Myocyte (in vitro differentiated cells): ENCODE data around the gene PPFIA1. TPM values are rescaled to one million over a fixed set of nuclear protein-coding genes. Genes with fewer than 3 reads are reported as not detected.
"Not testable (repeated sequence)": the region's sequence is repeated elsewhere in the genome, so short reads cannot be mapped to it uniquely, and the experiment has no call there.

Experiments used
- DNase-seq: peaks from one replicate; pipeline ENCODE4 v3.0.0-alpha.2; 2012; ENCODE audit warnings: low read depth
- total RNA-seq: library from RNA; depleted of rRNA; stranded (reverse); fragments of >200 nt; gene quantifications from 2 replicates; pipeline ENCODE4 v1.2.3, GENCODE V29; 2014

Gene PPFIA1
- total RNA-seq, 1 donor from 2014 or later: 48.4 TPM

DNA sequence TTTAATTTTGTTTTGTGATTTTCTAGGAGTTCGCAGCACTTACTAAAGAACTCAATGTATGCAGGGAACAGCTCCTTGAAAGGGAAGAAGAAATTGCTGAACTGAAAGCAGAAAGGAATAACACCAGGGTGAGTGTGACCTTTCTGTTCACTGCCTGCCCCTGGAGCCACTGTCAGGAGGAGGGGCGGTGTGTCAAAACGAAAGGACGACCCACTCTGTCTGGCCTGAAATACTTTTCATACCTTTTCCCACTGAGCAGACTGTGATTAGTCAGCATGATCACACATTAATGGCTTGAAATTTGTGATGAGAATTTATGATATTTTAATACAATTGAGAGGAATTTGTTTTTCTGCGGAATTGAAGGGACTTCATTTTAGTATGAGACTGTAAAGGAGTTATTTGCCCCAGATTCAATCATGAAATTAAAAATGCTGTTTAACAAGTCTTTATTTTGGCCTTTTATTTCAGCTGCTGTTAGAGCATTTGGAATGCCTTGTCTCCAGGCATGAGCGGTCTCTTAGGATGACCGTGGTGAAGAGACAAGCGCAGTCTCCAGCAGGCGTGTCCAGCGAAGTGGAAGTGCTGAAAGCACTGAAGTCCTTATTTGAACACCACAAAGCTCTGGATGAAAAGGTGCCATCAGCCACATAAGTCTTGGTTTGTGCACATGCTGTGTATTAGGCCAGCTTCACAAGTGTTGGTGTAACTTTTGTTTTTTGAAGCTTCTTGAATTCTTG, 54.1 kb downstream of the PPFIA1 start:
- peak; percentile 9 for DNase-seq

DNA sequence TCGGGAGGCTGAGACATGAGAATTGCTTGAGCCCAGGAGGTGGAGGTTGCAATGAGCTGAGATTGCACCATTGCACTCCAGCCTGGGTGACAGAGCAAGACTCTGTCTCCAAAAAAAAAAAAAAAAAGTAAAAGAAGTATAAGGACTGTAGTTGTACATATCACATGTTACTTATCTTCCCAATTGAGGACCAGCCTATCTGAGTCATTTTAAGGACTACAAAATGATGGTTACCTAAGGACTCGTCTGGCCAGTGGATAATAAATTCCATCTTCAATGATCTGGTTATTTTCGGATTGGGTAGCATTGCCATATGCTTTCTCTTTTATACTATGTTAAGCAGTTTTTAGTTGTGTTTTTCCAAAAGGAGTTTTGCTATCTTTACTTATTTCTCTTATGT, 55.3 kb downstream of the PPFIA1 start:
- DNase-seq: no peak

DNA sequence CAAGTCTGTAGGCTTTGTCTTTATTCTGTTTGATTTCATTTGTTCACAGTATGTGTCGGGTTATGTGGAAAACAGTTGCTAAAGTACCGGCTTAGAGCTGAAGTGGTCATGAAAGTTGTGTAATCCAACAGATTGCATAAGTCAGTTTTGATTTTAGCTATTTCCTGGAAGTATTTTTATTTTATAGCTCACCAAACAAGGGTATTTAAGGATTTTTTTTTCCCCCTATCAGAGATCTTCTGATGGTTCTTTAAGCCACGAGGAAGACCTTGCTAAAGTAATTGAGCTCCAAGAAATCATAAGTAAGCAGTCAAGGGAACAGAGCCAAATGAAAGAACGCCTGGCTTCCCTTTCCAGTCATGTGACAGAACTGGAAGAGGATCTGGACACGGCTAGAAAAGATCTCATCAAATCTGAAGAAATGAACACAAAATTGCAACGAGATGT, 55.9 kb downstream of the PPFIA1 start:
- peak; percentile 35 for DNase-seq

DNA sequence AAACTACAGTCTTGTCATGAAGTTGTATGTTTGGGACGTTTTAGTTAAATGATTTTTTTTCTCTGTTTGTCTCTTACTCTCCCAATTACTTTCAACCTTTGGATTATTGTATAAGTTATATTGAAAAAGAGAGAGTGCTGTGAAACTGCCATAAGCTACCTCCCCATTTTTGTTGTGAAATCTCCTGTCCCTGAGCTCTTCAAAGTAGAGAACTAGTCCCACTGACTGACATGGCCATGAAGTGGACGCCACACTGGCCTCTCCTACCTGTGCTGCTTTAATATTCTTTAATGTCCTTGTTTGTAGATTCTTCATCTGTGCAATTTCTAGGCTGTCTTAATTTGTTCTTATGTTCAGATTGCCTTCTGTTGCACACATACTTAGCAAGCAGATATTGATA, 56.3 kb downstream of the PPFIA1 start:
- no peak for DNase-seq

DNA sequence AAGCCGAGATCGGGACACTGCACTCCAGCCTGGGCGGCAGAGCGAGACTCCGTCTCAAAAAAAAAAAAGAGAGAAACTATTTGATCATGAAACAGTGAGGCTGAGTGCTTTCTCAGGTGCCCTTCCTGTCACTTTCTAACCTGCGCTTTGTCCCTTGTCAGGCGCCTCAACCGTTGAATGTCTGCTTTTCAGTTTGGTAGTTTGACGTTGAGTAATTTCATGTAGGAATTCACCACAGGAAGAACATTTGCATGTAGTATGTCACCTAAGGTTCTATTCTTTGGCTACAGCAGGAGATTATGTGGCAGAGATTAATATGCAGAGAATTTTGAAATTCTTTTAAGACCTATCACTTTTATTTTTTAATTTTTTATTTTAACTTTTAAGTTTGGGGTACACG, 57.2 kb downstream of the PPFIA1 start:
- DNase-seq: no peak

DNA sequence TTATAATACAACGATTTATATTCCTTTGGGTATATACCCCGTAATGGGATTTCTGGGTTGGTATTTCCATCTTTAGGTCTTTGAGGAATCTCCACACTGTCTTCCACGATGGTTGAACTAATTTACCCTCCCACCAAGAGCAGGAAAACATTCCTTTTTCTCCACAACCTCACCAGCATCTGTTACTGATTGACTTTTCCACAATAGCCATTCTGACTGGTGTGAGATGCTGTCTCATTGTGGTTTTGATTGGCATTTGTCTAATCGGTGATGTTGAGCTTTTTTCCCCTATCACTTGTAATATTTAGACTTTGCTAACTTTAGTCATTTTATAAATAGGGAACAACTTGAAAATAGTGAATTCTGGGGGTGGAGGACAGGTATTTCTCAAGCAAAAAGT, 58.1 kb downstream of the PPFIA1 start:
- no peak for DNase-seq

DNA sequence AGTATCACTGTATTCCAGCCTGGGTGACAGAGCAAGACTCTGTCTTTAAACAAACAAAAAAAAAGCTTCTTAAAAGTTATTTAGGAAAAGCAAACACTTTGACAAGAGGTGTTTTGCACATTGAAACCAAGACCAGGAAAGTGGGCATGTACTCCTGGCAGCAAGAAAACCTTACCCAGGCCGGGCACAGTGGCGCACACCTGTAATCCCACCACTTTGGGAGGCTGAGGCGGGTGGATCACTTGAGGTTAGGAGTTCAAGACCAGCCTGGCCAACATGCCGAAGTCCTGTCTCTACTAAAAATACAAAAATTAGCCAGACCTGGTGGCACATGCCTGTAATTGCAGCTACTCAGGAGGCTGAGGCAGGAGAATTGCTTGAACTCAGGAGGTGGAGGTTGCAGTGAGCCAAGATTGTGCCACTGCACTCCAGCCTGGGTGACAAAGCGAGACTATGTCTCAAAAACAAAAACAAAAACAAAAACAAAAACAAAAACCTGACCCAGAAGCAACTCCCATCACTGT, 60.9 kb downstream of the PPFIA1 start:
- DNase-seq: not testable (repeated sequence)

DNA sequence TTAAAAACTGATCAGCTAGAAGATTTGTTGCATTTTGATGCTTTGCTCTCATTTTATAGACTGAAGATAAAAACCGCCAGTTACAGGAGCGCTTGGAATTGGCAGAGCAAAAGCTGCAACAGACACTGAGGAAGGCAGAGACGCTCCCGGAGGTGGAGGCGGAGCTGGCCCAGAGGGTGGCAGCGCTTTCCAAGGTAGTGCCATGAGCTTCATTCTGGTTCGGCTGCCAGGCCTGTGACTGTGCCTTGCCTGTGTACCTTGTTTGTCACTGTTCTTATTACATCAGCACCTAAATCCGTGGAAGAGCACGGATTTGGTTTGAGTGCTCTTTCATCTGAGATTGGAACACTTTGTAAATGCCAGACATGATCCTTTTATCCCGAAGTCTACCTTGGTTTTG, 61.4 kb downstream of the PPFIA1 start:
- no peak for DNase-seq

DNA sequence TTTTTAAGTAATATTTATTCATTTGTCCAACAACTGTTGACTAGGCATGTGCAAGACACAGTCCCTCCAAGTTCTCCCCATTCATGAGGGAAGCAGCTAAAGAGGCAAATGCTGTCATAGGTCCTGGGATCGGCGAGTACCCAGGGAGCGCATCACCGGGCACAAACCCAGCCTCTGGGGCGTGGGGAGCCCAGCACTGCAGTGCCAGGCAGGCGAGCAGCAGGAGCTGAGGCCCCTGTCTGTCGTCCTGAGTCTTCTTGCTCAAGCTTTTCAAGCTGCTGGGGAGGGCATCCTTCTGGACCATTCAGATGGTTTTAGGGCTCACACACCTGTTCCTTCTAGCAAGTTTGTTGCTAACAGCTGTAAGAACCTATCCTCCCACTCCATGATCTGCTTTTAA, 62.1 kb downstream of the PPFIA1 start:
- no peak for DNase-seq

DNA sequence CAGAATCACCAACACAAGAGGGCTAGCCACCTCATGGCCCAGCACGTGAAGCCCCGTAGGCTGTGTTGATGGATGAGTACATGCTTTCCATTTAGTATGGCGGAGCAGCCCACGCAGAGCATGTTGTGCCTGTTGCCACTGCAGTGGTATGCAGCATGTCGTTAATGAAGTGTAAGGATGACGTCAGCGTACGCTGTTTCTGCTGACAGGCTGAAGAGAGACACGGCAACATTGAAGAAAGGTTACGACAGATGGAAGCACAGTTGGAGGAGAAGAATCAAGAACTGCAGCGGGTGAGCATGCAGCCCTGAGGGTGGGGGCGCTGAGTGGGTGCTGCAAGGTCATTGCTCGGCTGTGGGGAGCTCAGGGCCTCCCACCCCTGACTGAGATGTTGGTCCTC, 62.8 kb downstream of the PPFIA1 start:
- no peak for DNase-seq

DNA sequence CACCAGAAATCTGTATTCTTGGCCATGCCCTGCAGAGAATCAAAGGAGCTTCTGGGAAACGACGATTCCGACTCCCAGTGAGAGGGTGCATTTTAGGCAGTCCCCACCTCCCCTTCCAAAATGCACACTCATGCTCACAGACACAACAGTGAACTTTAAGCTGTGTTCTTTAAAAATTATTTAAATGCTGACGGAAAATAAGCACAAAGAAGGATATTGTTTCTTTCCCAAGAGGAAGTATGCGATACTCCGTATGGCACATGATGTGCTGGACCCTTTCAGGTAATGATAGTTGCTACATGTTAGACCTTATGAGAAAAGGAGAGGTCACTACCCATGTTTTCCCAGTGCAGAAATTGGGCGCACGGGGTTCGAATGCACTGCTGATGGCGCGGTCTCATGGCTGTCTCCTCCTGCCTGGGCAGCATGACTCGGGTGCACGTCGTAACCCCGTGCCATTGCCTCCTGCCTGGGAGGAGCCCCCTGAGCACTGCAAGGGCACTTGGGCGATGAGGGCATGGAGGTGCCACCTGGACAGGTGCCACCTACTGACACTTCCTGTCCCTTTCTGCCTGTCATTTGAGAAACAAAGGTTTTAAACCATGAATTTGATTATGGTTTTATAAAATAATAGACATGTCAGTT, 64.0 kb downstream of the PPFIA1 start:
- no peak for DNase-seq

DNA sequence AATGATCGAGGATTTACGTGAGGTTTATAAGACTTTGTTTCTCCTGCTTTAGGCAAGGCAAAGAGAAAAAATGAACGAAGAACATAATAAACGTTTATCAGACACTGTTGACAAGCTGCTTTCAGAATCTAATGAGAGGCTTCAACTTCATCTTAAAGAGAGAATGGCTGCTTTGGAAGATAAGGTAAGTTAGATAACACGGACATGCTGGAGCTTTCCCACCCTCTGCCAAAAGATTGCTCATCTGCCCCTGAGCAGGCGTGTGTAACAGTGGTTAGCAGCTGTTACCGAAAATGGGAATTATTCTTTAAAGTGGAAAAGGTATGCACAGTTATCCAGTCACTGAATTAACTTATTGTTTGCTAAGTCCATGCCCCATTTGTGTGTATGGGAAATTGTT, 65.0 kb downstream of the PPFIA1 start:
- no peak for DNase-seq

DNA sequence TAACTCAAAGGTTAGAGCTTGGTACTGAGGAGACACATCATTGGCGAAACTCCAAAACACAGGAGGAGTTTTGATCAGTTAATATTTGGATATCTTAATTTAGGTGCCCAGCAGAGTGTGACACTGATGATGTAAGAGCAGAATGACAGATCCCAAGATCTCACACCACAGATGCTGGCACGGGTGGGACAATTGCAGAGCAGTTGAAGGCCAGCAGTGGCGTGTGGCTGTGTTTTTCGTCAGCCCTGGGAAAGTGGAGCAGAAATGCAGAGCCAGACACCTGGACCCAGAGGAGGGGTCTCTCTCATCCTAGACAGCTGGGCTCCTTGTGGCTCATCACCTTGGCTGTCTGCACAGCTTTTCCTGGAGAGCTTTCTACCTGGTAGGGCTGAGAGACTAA, 68.1 kb downstream of the PPFIA1 start:
- no peak for DNase-seq

DNA sequence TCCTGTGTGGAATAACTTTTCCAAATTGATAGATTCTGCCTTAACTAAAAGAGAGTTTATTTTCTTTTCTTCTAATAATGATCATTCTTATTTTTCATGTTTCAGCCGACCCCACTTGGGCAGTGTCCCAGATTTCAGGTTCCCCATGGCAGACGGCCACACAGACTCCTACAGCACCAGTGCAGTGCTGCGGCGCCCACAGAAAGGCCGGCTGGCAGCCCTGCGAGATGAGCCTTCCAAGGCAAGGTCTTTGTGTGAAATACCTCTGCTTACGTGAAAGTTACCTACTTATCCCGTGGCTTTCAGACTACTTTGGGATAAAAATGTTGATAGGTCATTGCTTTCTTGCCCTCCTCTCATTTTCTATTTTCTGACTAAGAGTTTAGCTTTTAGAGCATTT, 68.6 kb downstream of the PPFIA1 start:
- no peak for DNase-seq

DNA sequence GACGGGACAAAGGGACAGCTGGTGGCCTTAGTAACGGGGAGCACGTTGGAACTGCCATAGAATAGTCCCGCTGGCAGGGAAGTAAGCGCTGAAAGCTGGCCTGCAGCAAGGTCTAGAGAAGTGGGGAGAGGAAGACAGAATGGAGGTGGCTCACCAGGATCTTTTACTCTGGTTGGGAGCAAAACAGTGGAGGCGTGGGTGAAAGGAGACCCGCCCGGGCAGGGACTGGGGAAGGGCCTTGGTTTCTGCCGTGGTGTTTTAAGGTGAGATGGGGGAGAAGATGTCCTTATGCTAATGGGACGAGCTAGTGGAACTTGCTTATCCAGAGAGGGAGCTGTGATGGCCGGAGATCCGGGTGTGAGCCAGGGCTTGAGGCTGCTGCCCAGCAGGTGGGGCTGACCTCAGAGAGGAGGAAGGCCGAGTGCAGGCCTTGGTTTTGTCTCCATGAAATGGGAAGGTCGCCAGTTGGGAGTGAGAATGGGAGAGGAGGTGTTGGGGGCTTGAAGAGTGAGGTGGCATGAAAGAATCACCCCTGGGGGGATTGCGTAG, 71.5 kb downstream of the PPFIA1 start:
- DNase-seq: no peak

DNA sequence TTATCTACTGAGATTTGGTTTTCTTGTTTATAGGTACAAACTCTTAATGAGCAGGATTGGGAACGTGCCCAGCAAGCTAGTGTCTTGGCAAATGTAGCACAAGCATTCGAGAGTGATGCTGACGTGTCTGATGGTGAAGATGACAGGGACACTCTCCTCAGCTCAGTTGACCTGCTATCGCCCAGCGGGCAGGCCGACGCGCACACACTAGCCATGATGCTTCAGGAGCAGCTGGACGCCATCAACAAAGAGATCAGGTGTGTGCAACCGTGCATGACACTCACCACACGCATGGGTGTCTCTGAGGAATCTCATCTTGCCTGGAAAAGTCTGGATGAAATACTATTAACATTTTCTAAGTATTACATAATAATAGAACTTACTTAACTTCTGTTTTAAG, 73.1 kb downstream of the PPFIA1 start:
- no peak for DNase-seq

DNA sequence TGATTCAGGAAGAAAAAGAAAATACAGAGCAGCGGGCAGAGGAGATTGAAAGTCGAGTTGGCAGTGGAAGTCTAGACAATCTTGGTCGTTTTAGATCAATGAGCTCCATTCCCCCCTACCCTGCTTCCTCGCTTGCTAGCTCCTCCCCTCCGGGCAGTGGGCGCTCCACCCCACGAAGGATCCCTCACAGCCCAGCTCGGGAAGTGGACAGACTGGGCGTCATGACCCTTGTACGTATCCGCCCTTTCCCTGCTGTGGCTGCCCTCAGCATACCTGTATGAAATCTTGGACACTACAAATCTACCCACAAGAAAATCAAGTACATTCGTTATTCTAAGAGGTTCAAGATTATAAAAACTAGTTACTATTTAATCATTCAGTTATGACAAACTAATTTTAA, 77.7 kb downstream of the PPFIA1 start:
- no peak for DNase-seq

DNA sequence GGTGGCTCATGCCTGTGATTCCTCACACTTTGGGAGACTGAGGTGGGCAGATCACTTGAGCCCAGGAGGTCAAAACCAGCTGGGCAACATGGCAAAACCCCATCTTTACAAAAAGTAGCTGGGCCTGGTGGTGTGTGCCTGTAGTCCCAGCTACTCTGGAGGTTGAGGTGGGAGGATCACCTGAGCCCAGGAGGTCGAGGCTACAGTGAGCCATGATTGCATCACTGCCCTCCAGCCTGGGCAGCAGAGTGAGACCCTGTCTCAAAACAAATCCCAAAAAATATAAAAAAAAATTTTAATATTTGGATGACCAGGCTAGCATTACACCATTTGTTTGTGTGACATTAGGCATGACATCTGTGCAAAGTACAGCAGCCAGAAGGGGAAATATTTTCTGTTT, 78.1 kb downstream of the PPFIA1 start:
- no peak for DNase-seq

DNA sequence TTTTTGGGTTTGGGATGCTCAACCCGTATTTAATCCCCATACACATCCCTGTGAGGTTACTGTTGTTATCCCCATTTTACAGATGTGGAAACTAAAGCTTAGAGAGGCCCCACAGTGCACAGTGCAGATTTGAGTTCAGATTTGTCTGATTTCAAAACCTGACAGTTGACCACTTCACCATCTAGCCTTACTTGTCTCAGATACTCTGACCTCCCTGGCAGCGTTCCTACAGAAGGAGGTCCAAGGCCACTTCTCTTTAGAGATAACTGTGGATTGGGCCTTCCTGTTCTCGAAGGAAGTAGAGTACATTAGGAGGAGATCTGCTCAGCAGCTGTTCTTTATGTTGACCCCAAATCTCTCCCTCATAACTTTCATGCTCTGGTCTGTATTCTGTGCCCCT, 81.2 kb downstream of the PPFIA1 start:
- no peak for DNase-seq

DNA sequence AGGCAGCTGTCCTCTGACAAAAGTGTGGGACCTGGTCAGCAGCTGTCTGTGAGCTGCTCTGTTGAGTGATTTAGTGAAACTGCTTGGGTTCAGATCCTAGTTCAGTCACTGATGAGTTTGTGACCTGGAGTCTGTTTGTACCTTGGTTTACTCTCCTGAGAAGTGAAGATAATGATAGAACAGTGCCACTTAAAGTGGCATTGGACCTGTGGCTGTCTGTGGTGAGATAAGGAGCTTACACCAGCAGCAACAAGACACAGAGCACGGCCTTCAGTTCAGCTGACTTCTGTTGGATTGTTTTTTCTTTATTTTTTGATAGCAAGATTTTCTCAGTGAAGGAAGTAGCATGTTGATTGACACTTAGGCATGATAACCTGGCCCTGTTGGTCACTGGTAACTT, 81.6 kb downstream of the PPFIA1 start:
- peak; percentile 30 for DNase-seq

DNA sequence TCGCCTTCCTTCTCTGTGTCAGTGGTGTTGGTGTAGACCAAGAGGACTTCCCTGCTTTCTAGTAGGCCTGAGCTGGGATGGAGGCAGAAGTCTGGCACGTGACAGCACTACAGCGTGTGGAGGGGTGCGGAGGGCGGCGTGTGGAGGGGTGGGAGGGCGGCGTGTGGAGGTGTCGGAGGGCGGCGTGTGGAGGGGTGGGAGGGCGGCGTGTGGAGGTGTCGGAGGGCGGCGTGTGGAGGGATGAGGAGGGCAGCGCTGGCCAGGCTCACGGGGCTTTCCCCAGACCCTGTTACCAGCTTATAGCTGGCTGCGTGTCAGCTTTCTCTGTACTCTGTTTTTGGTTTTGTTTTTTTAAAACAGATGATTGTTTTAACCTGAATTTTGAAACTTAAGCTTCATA, 82.1 kb downstream of the PPFIA1 start:
- no peak for DNase-seq

DNA sequence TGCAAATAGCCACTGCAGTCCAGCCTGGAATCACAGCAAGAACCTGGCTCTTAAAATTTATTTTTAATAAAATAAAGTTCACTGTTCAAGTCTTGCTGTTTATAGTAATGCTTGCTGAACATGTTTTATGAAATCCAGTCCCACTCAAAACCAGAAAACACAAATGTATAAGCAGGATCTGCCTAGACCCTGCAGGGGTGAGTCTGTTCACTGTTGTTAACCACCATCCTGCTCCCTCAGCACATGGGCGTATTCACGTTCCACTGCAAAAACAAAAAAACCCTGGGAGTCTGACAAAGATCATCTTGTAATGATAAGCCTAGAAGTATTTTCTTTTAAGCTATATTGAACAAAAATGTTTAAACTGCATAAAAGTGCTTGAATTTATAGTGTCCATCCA, 82.8 kb downstream of the PPFIA1 start:
- no peak for DNase-seq
